HEK293 (cell line): ENCODE measurements around the gene IL2.

Experiments used
- CTCF ChIA-PET: fragments of 350-600 bp; formaldehyde crosslinking; extraction: SDS; loops from one replicate; lab custom pipeline; 2021; ENCODE audit warnings: antibody characterized with exemption; lab: Yijun Ruan, JAX
- POLR2A ChIA-PET: fragments of 300-600 bp; formaldehyde crosslinking; extraction: SDS; loops from one replicate; lab custom pipeline; 2020; ENCODE audit warnings: antibody characterized with exemption, inconsistent platforms; lab: Yijun Ruan, JAX
- H3K27ac ChIP-seq: fragments of 200-500 bp; sonication (Bioruptor generic); 2 replicates; pipeline ENCODE4 v1.5.1; 2014; ENCODE audit warnings: low read depth, low read length, control low read depth, inconsistent platforms; ENCODE audit errors: extremely low read depth
- H3K36me3 ChIP-seq, 2 experiments: fragments of 200-500 bp in 1 of 2; sonication (Bioruptor generic) in 1 of 2; 1 replicate in 1 of 2; 2 replicates in 1 of 2; pipeline ENCODE4 v1.5.1; 2014 to 2017; ENCODE audit warnings: inconsistent platforms in 2 of 2, low read length in 2 of 2; ENCODE audit not compliant: control insufficient read depth in 2 of 2, insufficient read depth in 1 of 2
- H3K4me1 ChIP-seq: fragments of 200-500 bp; sonication (Bioruptor generic); 2 replicates; pipeline ENCODE4 v1.5.1; 2014; ENCODE audit warnings: mild to moderate bottlenecking, low read length, inconsistent platforms; ENCODE audit not compliant: control insufficient read depth, insufficient read depth
- H3K4me3 ChIP-seq: 2 replicates; pipeline ENCODE4 v1.5.1; 2011; ENCODE audit warnings: low read depth, mild to moderate bottlenecking, control low read depth, low read length, moderate library complexity
- H3K9me3 ChIP-seq: fragments of 200-500 bp; sonication (Bioruptor generic); 2 replicates; pipeline ENCODE4 v1.5.1; 2014; ENCODE audit warnings: low read depth, low read length, inconsistent platforms; ENCODE audit not compliant: control insufficient read depth, insufficient read depth
- BCL6B ChIP-seq: fragments of 450-650 bp; formaldehyde crosslinking; IDR thresholded peaks from 2 replicates; pipeline ENCODE4 v1.5.1; 2017; ENCODE audit warnings: missing biosample characterization, missing genetic modification characterization
- HOXA7 ChIP-seq: sonication (generic); formaldehyde crosslinking; IDR thresholded peaks from 2 replicates; pipeline ENCODE4 v1.8.1; 2022; ENCODE audit warnings: missing genetic modification reagents, borderline replicate concordance
- MEIS1 ChIP-seq: sonication (generic); formaldehyde crosslinking; IDR thresholded peaks from 2 replicates; pipeline ENCODE4 v1.8.1; 2022; ENCODE audit warnings: missing genetic modification reagents, mild to moderate bottlenecking, borderline replicate concordance
- OVOL3 ChIP-seq: fragments of 450-650 bp; formaldehyde crosslinking; IDR thresholded peaks from 2 replicates; pipeline ENCODE4 v1.5.1; 2016; ENCODE audit warnings: missing biosample characterization, missing genetic modification characterization
- SCRT1 ChIP-seq: fragments of 450-650 bp; formaldehyde crosslinking; IDR thresholded peaks from 2 replicates; pipeline ENCODE4 v1.5.1; 2016; ENCODE audit warnings: missing biosample characterization, missing genetic modification characterization, borderline replicate concordance
- SP3 ChIP-seq: fragments of 450-650 bp; formaldehyde crosslinking; IDR thresholded peaks from 2 replicates; pipeline ENCODE4 v1.5.1; 2016; ENCODE audit warnings: missing biosample characterization, missing genetic modification characterization
- SP7 ChIP-seq: fragments of 450-650 bp; formaldehyde crosslinking; IDR thresholded peaks from 2 replicates; pipeline ENCODE4 v1.5.1; 2016; ENCODE audit warnings: missing biosample characterization, missing genetic modification characterization
- TCF7L2 ChIP-seq: IDR thresholded peaks from 2 replicates; pipeline ENCODE4 v1.6.1; 2011; ENCODE audit warnings: low read depth, mild to moderate bottlenecking, inconsistent platforms, low read length, moderate library complexity, borderline replicate concordance
- TRIM28 ChIP-seq: IDR thresholded peaks from 2 replicates; pipeline ENCODE4 v1.6.1; 2011; ENCODE audit warnings: low read length, control low read depth, borderline replicate concordance
- ZFHX2 ChIP-seq: fragments of 450-650 bp; formaldehyde crosslinking; conservative IDR thresholded peaks from 2 replicates; pipeline ENCODE4 v1.5.1; 2016; ENCODE audit warnings: missing biosample characterization, missing genetic modification characterization
- ZFP37 ChIP-seq: fragments of 450-650 bp; formaldehyde crosslinking; IDR thresholded peaks from 2 replicates; pipeline ENCODE4 v1.5.1; 2016; ENCODE audit warnings: missing biosample characterization, missing genetic modification characterization
- ZFP69B ChIP-seq: fragments of 450-650 bp; formaldehyde crosslinking; IDR thresholded peaks from 2 replicates; pipeline ENCODE4 v1.5.1; 2016; ENCODE audit warnings: missing biosample characterization, missing genetic modification characterization
- ZNF16 ChIP-seq: fragments of 450-650 bp; formaldehyde crosslinking; IDR thresholded peaks from 2 replicates; pipeline ENCODE4 v1.5.1; 2016; ENCODE audit warnings: low read depth, missing biosample characterization, missing genetic modification characterization
- ZNF221 ChIP-seq: fragments of 450-650 bp; formaldehyde crosslinking; IDR thresholded peaks from 2 replicates; pipeline ENCODE4 v1.5.1; 2017; ENCODE audit warnings: missing biosample characterization, missing genetic modification characterization, borderline replicate concordance
- ZNF23 ChIP-seq: fragments of 450-650 bp; formaldehyde crosslinking; IDR thresholded peaks from 2 replicates; pipeline ENCODE4 v1.5.1; 2016; ENCODE audit warnings: missing biosample characterization, missing genetic modification characterization, borderline replicate concordance
- ZNF302 ChIP-seq: fragments of 450-650 bp; formaldehyde crosslinking; IDR thresholded peaks from 2 replicates; pipeline ENCODE4 v1.5.1; 2016; ENCODE audit warnings: missing biosample characterization, missing genetic modification characterization, low read depth
- ZNF354C ChIP-seq: fragments of 450-650 bp; formaldehyde crosslinking; IDR thresholded peaks from 2 replicates; pipeline ENCODE4 v1.5.1; 2016; ENCODE audit warnings: missing biosample characterization, missing genetic modification characterization, low read depth, borderline replicate concordance
- ZNF394 ChIP-seq: fragments of 450-650 bp; formaldehyde crosslinking; IDR thresholded peaks from 2 replicates; pipeline ENCODE4 v1.5.1; 2016; ENCODE audit warnings: missing biosample characterization, missing genetic modification characterization, mild to moderate bottlenecking, moderate library complexity, borderline replicate concordance
- ZNF423 ChIP-seq: fragments of 450-650 bp; formaldehyde crosslinking; IDR thresholded peaks from 2 replicates; pipeline ENCODE4 v1.5.1; 2016; ENCODE audit warnings: missing biosample characterization, missing genetic modification characterization
- ZNF549 ChIP-seq: fragments of 450-650 bp; IDR thresholded peaks from 2 replicates; pipeline ENCODE4 v1.5.1; 2018; ENCODE audit warnings: missing biosample characterization, missing genetic modification characterization, mild to moderate bottlenecking, inconsistent platforms, moderate library complexity
- ZNF624 ChIP-seq: fragments of 450-650 bp; formaldehyde crosslinking; IDR thresholded peaks from 2 replicates; pipeline ENCODE4 v1.5.1; 2017; ENCODE audit warnings: missing biosample characterization, missing genetic modification characterization
- ZXDB ChIP-seq: fragments of 450-650 bp; formaldehyde crosslinking; IDR thresholded peaks from 2 replicates; pipeline ENCODE4 v1.5.1; 2016; ENCODE audit warnings: missing biosample characterization, missing genetic modification characterization
- TF ChIP-seq, protein P1 (sequence below): fragments of 450-650 bp; formaldehyde crosslinking; IDR thresholded peaks from 2 replicates; pipeline ENCODE4 v1.5.1; 2017; ENCODE audit warnings: missing biosample characterization, missing genetic modification characterization
- TF ChIP-seq, protein P2 (sequence below): fragments of 450-650 bp; formaldehyde crosslinking; IDR thresholded peaks from 2 replicates; pipeline ENCODE4 v1.5.1; 2016; ENCODE audit warnings: missing biosample characterization, missing genetic modification characterization

Gene IL2

GRCh38 chr4:122431351-122431750, 25.2 kb downstream of the IL2 start:
- H3K4me3 ChIP-seq = no peak overlapping the region
- CTCF ChIA-PET = no interaction called here
- no peaks in the 10 kb centered on the region for H3K4me1 ChIP-seq
- H3K36me3 ChIP-seq = no peaks in the 10 kb centered on the region
- no peak overlapping the region for H3K27ac ChIP-seq
- H3K9me3 ChIP-seq = no peaks in the 10 kb centered on the region
- TF ChIP-seq ZXDB (no peak), ZNF354C (tag by site-specific recombination) (no peak), SP7 (no peak), ZNF549 (tag by site-specific recombination) (no peak), MEIS1 (no peak), ZNF221 (no peak), ZFHX2 (tag by site-specific recombination) (no peak), ZNF302 (tag by site-specific recombination) (no peak), ZFP37 (tag by site-specific recombination) (no peak), ZNF394 (tag by site-specific recombination) (no peak), ZNF23 (tag by site-specific recombination) (no peak), TRIM28 (no peak)
- POLR2A ChIA-PET = no interaction called here

DNA sequence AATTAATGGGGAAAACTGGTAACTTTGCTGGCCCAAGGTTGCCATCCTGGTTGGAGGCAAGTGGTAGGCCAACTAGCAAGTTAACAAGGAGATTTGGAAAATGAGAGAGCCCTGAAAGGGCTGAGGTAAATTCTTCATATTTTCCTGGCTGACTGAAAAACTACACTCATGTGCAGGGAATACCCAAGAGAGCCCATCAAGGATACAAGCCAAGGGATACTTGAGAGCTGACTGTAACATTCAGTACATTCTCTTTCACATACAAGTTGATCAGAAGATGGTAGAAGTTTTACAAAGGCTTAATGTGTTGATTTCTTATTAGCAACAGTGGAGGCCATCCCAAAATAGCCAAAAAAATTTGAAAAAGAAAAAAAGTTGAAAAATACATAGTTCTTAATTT, 33.3 kb downstream of the IL2 start:
- Histone ChIP-seq H3K4me1 (no peaks in the 10 kb centered on the region), H3K9me3 (no peaks in the 10 kb centered on the region), H3K4me3 (no peak overlapping the region), H3K36me3 (no peaks in the 10 kb centered on the region), H3K27ac (no peak overlapping the region)
- ChIA-PET POLR2A (no interaction called here), CTCF (no interaction called here)
- TF ChIP-seq SCRT1 (tag by site-specific recombination) = no peak
- no peak for TF ChIP-seq OVOL3 (tag by site-specific recombination)
- TF ChIP-seq ZFP69B = no peak
- TF ChIP-seq, protein P1, sequence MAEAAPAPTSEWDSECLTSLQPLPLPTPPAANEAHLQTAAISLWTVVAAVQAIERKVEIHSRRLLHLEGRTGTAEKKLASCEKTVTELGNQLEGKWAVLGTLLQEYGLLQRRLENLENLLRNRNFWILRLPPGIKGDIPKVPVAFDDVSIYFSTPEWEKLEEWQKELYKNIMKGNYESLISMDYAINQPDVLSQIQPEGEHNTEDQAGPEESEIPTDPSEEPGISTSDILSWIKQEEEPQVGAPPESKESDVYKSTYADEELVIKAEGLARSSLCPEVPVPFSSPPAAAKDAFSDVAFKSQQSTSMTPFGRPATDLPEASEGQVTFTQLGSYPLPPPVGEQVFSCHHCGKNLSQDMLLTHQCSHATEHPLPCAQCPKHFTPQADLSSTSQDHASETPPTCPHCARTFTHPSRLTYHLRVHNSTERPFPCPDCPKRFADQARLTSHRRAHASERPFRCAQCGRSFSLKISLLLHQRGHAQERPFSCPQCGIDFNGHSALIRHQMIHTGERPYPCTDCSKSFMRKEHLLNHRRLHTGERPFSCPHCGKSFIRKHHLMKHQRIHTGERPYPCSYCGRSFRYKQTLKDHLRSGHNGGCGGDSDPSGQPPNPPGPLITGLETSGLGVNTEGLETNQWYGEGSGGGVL (tag by site-specific recombination) = no peak
- no peak for TF ChIP-seq TCF7L2
- TF ChIP-seq ZNF624 (tag by site-specific recombination) = no peak
- TF ChIP-seq BCL6B (tag by site-specific recombination) = no peak
- TF ChIP-seq ZNF423 = no peak
- TF ChIP-seq, protein P2, sequence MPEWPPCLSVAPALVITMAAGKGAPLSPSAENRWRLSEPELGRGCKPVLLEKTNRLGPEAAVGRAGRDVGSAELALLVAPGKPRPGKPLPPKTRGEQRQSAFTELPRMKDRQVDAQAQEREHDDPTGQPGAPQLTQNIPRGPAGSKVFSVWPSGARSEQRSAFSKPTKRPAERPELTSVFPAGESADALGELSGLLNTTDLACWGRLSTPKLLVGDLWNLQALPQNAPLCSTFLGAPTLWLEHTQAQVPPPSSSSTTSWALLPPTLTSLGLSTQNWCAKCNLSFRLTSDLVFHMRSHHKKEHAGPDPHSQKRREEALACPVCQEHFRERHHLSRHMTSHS (tag by site-specific recombination) = no peak
- no peak for TF ChIP-seq ZNF16
- TF ChIP-seq HOXA7 (CRISPR knock-in tag) = no peak
- no peak for TF ChIP-seq SP3 (tag by site-specific recombination)
